T follicular helper cell (primary cell): Measurements from ENCODE around the gene ZNF618.

Experiments used
- DNase-seq: peaks from one replicate; pipeline ENCODE4 v3.0.0-alpha.2; 2020; ENCODE audit warnings: low read depth

The ZNF618 gene

DNA sequence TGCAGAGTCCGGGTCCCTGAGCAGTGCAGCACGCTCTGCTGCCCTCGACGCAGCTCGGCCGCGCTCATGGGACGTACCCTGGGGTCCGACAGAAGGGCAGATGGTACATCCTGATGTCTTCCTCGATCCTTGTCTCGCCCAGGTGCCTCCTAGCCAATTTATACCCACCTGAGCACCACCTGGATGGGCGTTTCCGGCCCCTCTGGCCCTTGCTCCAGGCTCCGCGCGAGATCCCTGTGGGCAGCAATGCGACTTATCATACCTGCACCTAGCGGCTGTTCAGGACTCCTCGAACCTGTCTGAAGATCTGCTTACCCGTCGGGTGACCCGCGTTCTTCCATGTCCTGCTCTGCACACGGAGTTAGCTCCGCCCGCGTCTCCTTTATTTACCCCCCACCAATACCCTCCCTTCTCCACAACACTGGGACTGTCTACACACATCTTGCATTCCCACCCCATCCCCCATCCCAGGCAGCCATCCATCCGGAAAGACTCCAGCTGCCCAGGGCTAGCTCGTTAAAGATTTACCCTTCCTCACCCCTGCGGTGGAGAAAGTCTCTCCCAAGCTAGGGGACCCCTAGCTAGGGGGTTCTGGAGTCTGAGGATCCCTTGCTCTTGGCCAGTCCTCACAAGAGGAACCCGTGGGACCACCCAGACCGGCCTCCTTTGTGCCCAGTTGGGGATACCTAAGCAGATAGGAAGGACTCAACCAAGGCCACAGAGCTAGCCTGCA is 223.0 kb downstream of the ZNF618 start, which contains the start of gene KIF12:
Gene KIF12, minus strand, starts transcription at position 357 of the 733 bp plus-strand sequence. Its CDS starts 16 bp downstream, at position 341.
- no peak for DNase-seq

DNA sequence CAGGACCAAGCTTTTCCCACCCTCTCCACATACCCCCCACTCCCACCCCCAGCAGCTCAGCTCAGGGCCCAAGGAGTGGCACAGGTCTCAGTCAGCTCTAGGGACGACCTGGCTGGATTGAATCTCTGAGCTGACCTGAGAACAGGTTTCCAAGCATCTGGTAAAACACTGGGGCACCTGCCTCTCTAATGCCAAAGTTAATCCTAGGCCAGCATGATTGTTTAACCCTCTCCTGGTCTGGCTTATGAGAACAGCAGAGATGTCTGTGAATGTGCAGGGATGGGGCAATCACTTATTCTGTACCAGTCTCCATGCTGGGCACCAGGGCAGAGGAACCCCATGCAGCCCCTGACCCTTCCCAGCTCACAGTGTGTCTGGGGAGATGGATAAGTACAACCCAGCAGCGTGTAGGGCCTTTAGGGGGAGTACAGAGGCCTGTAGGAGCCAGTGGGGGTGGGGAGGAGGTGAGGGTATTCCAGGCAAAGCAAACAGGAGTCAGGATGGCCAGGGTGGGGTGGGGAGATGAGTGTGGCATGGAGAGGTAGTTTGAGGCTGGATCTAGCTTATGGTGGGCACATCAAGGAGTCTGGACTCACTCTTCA is 223.7 kb downstream of the ZNF618 start:
- no peak for DNase-seq

- DNase-seq: no peak
Measured at GRCh38 chr9:114100536-114100935, 224.4 kb downstream of the ZNF618 start.

- DNase-seq: no peak
Measured at GRCh38 chr9:114102484-114102883, 226.4 kb downstream of the ZNF618 start.

DNA sequence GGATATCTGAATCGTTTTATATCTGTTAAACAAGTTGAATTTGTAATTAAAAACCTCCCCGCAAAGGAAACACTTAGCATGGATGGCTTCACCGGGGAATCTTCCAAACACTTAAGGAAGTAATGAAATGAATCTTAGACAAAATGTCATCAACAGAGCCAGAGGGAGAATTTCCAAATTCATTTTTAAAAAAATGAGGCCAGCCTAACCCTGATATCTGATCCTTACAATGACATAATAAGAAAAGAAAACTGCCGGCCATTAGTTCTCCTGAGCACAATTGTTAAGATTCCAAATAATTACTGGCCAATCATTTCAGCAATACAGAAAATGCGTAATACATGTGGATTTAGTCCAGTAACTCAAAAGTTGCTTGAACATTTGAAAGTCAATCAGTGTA is 229.1 kb downstream of the ZNF618 start:
- no peak for DNase-seq
